ENCODE measurements around the gene PIGU. TPM values are rescaled to one million over a fixed set of nuclear protein-coding genes. Genes with fewer than 3 reads are reported as not detected.

Gene PIGU
- total RNA-seq, 1 donor from 2014 or later, result 46.2 TPM

- Mint-ChIP-seq H3K27me3 (no peaks in the 10 kb centered on the region), H3K9me3 (no peaks in the 10 kb centered on the region), H3K36me3 (peaks cover 37% of the 10 kb centered on the region), H3K4me3 (no peak overlapping the region), H3K4me1 (ENCODE audit: unreplicated experiment) (no peaks in the 10 kb centered on the region), H3K27ac (peak overlapping the region; percentile 10)
- no peak for DNase-seq (ENCODE audit: extremely low spot score, unreplicated experiment)
- TF ChIP-seq CTCF (conservative IDR thresholded peaks at IDR 0.05), result no peak
Observed at GRCh38 chr20:34654207-34654744, 22.6 kb downstream of the PIGU start.

GRCh38 chr20:34651200-34651599 is 25.7 kb downstream of the PIGU start:
- Mint-ChIP-seq H3K27me3 (no peaks in the 10 kb centered on the region), H3K9me3 (no peaks in the 10 kb centered on the region), H3K27ac (no peak overlapping the region), H3K4me1 (ENCODE audit: unreplicated experiment) (no peaks in the 10 kb centered on the region), H3K36me3 (peaks cover 32% of the 10 kb centered on the region), H3K4me3 (no peak overlapping the region)
- TF ChIP-seq CTCF (conservative IDR thresholded peaks at IDR 0.05), result no peak
- no peak for DNase-seq (ENCODE audit: extremely low spot score, unreplicated experiment)

- H3K9me3 Mint-ChIP-seq, result no peaks in the 10 kb centered on the region
- no peaks in the 10 kb centered on the region for H3K4me1 Mint-ChIP-seq (ENCODE audit: unreplicated experiment)
- TF ChIP-seq CTCF (conservative IDR thresholded peaks at IDR 0.05), result no peak
- H3K36me3 Mint-ChIP-seq, result peaks cover 19% of the 10 kb centered on the region
- no peak overlapping the region for H3K4me3 Mint-ChIP-seq
- H3K27ac Mint-ChIP-seq, result peak overlapping the region; percentile 86
- DNase-seq (ENCODE audit: extremely low spot score, unreplicated experiment), result no peak
- no peaks in the 10 kb centered on the region for H3K27me3 Mint-ChIP-seq
Observed at GRCh38 chr20:34647737-34648136, 29.2 kb downstream of the PIGU start.

- Mint-ChIP-seq H3K27me3 (no peaks in the 10 kb centered on the region), H3K9me3 (no peaks in the 10 kb centered on the region), H3K36me3 (peaks cover 4% of the 10 kb centered on the region), H3K27ac (no peak overlapping the region), H3K4me1 (ENCODE audit: unreplicated experiment) (peaks cover 4% of the 10 kb centered on the region), H3K4me3 (no peak overlapping the region)
- no peak for TF ChIP-seq CTCF (conservative IDR thresholded peaks at IDR 0.05)
- DNase-seq (ENCODE audit: extremely low spot score, unreplicated experiment), result no peak
Observed at GRCh38 chr20:34644951-34645350, 31.9 kb downstream of the PIGU start.

GRCh38 chr20:34644345-34644744 is 32.5 kb downstream of the PIGU start:
- H3K9me3 Mint-ChIP-seq, result no peaks in the 10 kb centered on the region
- H3K4me1 Mint-ChIP-seq (ENCODE audit: unreplicated experiment), result peaks cover 9% of the 10 kb centered on the region
- H3K4me3 Mint-ChIP-seq, result no peak overlapping the region
- no peaks in the 10 kb centered on the region for H3K27me3 Mint-ChIP-seq
- H3K27ac Mint-ChIP-seq, result no peak overlapping the region
- no peak for DNase-seq (ENCODE audit: extremely low spot score, unreplicated experiment)
- H3K36me3 Mint-ChIP-seq, result peaks cover 4% of the 10 kb centered on the region
- TF ChIP-seq CTCF (conservative IDR thresholded peaks at IDR 0.05), result no peak

GRCh38 chr20:34643928-34644327 is 33.0 kb downstream of the PIGU start:
- H3K9me3 Mint-ChIP-seq, result no peaks in the 10 kb centered on the region
- no peak for TF ChIP-seq CTCF (conservative IDR thresholded peaks at IDR 0.05)
- no peaks in the 10 kb centered on the region for H3K27me3 Mint-ChIP-seq
- peaks cover 4% of the 10 kb centered on the region for H3K36me3 Mint-ChIP-seq
- DNase-seq (ENCODE audit: extremely low spot score, unreplicated experiment), result no peak
- no peak overlapping the region for H3K4me3 Mint-ChIP-seq
- H3K4me1 Mint-ChIP-seq (ENCODE audit: unreplicated experiment), result peaks cover 9% of the 10 kb centered on the region
- H3K27ac Mint-ChIP-seq, result no peak overlapping the region
